DMS53 treated with DMSO at 0.1 percent for 48 hours (cell line): ENCODE data around the gene ENTR1.
A peak's percentile ranks its signal among the peaks of the same experiment; 100 is the strongest.

Experiments used
- DNase-seq: peaks from one replicate; lab custom pipeline; 2025; ENCODE audit not compliant: unreplicated experiment; lab: John Stamatoyannopoulos, UW

Gene ENTR1, protein sequence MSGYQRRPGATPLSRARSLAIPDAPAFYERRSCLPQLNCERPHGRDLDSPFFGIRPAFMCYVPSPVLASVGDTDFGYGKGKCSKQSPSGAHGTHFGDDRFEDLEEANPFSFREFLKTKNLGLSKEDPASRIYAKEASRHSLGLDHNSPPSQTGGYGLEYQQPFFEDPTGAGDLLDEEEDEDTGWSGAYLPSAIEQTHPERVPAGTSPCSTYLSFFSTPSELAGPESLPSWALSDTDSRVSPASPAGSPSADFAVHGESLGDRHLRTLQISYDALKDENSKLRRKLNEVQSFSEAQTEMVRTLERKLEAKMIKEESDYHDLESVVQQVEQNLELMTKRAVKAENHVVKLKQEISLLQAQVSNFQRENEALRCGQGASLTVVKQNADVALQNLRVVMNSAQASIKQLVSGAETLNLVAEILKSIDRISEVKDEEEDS

DNA sequence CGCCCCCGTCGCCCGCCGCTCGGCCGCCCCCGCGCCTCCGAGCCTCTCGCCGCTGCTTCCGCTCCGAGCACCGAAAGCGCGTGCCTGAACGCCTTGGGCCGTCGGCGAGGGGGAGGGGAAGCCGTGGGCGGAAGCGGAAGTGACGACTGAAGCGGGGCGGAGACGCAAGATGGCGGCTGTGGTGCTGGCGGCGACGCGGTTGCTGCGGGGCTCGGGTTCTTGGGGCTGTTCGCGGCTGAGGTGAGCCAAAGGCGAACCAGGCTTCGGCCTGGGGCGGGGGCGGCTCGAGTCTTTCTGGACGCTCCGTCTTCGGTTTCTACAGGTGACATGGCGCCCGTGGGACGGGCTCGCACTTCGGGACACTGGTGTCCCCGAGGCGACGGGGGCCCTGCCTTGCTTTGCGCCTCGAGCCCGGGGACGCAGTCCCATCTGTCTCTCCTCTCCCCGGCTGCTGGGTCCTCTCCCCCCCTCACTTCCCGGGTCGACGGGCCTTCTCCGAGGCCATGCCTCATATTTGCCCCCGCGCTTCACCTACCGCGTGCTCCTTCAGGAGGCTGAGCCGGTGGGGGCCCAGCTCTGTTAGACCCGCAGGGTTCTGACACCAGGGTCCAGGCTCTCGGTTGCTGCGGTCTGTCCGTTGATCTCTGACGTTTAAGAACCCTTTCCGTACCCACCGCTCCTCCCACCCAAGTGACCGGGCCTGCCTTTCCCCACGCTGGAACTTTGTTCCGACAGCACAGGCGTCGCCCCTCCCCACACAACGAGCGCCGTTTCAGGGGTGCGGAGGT is at the start of gene ENTR1, which contains the start of gene PMPCA:
ENTR1 (minus strand) TSS at position 115 of the 788 bp plus-strand sequence. CDS start 217 bp downstream, outside the sequence.
PMPCA (plus strand) TSS at position 159 of the 788 bp plus-strand sequence; CDS start at position 170, 11 bp downstream.
- DNase-seq, result peak; percentile 53

GRCh38 chr9:136459425-136459824 is 49.0 kb upstream of the ENTR1 start:
- no peak for DNase-seq

GRCh38 chr9:136457326-136457725 is 46.9 kb upstream of the ENTR1 start:
- no peak for DNase-seq

- DNase-seq, result no peak
These were observed 45.8 kb upstream of the ENTR1 start for GRCh38 chr9:136456258-136456657.

- no peak for DNase-seq
These were observed 44.9 kb upstream of the ENTR1 start for GRCh38 chr9:136455043-136456002.

DNA sequence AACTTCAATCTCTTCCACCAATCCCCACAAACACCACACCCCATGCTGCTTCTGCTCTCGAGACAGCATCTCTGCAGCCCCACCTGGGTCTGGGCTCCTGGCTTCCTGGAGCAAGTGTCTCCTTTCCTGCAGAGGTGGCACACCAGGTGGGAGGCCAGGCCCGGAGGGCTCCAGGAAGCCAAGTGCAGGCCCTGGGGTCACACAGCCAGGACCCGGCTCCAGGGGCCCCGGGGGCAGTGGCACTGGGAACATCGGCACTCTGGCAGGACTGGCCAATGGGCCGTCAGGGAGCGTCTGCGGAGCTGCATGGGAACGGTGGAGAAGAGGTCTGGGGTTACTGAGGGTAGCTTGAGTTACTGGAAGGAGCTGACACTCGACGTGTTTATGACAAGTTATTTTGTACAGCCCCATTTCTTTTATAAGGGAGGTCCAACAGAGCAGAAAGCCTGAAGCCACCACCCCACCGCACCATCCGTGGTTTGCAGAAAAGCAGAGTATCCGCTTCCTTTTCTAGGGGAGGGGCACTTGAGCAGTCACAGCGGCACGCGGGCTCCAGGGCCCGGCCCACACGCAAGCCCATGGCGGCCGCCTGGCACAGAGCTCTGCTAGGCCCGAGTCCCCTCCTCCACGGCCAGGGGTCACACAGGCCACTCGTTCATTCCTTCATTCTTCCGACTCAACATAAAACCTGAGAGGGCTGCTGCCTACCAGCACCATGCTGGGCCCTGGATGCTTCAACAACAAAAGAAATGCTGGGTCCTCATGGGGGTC is 43.8 kb upstream of the ENTR1 start:
- no peak for DNase-seq

GRCh38 chr9:136453326-136453725 is 42.9 kb upstream of the ENTR1 start:
- DNase-seq, result no peak

DNA sequence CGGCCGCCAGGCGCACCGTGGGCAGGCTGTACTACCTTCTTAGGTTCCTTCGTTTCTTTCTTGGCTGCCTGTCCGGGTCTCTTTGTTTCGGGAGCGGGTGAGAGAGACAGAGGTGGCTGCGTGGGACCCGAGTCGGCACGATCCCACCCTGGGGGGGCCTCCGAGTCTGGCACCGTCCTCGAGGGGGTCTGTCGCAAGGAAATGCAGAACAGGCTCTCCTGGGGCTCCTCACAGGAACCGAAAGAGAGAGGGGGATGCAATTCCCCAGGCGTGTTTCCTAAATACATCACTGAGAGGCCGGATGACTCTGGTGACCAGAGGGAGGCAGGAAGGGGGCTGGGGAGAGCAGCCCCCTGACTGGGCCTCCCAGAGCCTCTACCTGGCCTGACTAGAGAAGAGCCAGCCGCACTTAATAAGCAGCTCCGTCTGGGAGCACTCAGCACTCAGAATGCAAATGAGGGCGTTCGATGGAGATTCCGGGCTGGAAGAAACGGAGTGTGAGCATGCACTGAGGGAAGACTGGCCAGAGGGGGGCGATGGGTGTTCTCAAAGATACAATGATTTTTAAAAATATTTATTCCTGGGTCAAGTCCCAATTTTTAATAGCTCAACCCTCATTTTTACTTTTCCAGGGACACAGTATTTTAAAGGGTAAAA is 40.9 kb upstream of the ENTR1 start:
- DNase-seq, result no peak

GRCh38 chr9:136448655-136449054 is 38.2 kb upstream of the ENTR1 start:
- no peak for DNase-seq

DNA sequence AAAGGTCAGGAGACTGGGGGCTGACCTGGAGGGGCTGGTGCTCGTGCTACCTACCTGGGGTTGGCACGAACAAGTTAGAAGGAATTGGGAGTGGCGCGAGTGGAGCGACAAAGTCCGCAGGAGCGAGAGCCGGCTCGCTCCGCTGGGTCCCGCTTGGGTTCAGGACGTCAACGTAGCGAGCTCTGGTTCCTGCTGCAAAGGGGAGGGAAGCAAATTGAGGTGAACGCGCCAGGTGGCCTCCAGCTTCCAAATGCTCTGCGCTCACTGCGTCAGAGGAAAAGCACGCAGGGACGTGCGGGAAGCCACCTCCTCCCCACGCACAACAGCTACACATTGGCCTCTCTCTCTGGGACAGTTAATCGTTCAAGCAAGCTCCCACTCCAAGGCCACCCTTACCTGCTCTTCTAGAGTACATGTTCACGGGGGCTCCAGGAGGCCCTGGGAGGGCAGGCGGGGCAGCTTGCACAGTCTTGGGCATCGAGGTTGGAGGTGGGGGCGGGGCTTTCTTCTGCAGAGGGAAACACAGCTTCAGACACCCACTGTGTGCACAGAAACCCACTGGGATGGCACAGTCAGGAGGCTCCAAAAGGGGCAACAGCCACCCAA is 36.9 kb upstream of the ENTR1 start:
- no peak for DNase-seq

- DNase-seq, result no peak
These were observed 35.4 kb upstream of the ENTR1 start for GRCh38 chr9:136445799-136446198.

DNA sequence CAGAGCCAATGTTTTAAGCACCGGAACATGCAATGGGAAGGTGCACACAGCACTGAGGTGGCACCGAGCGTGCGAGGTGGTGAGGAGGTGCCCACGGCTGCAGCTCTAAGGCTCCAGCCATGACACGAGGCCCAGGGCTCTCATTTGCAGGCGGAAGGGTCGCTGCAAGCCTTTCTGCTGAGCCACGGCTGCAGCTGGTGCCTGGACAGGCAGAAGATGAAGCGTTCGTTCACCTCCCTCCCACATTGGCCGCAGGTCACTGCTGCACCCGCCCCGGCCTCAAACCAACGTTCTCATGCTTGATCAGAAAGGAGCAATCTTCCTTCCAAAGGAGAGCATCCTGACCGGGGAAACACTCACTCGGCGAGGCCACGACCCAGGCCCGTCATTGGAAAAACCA is 33.7 kb upstream of the ENTR1 start:
- no peak for DNase-seq

- DNase-seq, result no peak
These were observed 33.3 kb upstream of the ENTR1 start for GRCh38 chr9:136443687-136444086.

GRCh38 chr9:136443087-136443486 is 32.7 kb upstream of the ENTR1 start:
- no peak for DNase-seq

DNA sequence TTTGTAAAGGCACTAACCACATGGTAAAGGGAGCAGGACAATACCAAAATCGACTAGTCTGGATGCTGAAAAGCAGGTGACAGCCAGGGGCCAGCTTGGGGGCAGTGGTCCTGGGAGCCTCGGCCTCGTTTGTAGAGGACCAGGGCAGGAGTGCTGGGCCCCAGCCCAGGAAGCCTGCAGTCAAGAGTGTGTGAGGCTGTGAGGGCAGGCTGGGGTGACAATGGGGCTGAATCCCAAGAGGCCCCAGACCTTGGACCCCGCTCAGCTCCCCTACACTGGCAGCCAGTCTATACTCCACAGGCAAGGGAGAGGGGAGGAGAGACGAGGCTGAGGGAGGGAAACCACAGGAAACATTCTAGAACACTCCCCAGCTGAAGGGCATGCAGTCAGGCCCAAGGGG is 31.9 kb upstream of the ENTR1 start:
- no peak for DNase-seq

GRCh38 chr9:136441681-136442245 is 31.3 kb upstream of the ENTR1 start:
- DNase-seq, result no peak

GRCh38 chr9:136441191-136441680 is 30.8 kb upstream of the ENTR1 start:
- DNase-seq, result no peak

GRCh38 chr9:136439481-136440408 is 29.3 kb upstream of the ENTR1 start, which contains the start of gene INPP5E:
Gene INPP5E (minus strand): TSS chr9:136439845. CDS start chr9:136439419, 426 bp downstream.
- peak; percentile 46 for DNase-seq
